NCI-H1694 (cell line): ENCODE measurements around the gene FPR2.
"Not testable (repeated sequence)": the region's sequence is repeated elsewhere in the genome, so short reads cannot be mapped to it uniquely, and the experiment has no call there.

Experiments used
- DNase-seq: peaks from one replicate; lab custom pipeline; 2025; lab: John Stamatoyannopoulos, UW

FPR2 gene

GRCh38 chr19:51760697-51761356 is at the start of gene FPR2:
FPR2 (plus strand) TSS chr19:51761180; CDS start chr19:51768659, 7,479 bp downstream.
- no peak for DNase-seq

- no peak for DNase-seq
Measured at GRCh38 chr19:51711702-51712101, 49.3 kb upstream of the FPR2 start.

GRCh38 chr19:51712461-51713081 is 48.4 kb upstream of the FPR2 start:
- no peak for DNase-seq

GRCh38 chr19:51713319-51714285 is 47.4 kb upstream of the FPR2 start:
- DNase-seq, result no peak

- DNase-seq, result no peak
Measured at GRCh38 chr19:51714848-51715247, 46.1 kb upstream of the FPR2 start.

GRCh38 chr19:51715850-51716249 is 45.1 kb upstream of the FPR2 start:
- no peak for DNase-seq

GRCh38 chr19:51716925-51717324 is 44.1 kb upstream of the FPR2 start:
- no peak for DNase-seq

- no peak for DNase-seq
Measured at GRCh38 chr19:51719251-51719988, 41.6 kb upstream of the FPR2 start.

- DNase-seq, result no peak
Measured at GRCh38 chr19:51721905-51722304, 39.1 kb upstream of the FPR2 start.

- no peak for DNase-seq
Measured at GRCh38 chr19:51722492-51722891, 38.5 kb upstream of the FPR2 start.

- DNase-seq, result no peak
Measured at GRCh38 chr19:51724543-51724942, 36.4 kb upstream of the FPR2 start.

- no peak for DNase-seq
Measured at GRCh38 chr19:51726049-51726448, 34.9 kb upstream of the FPR2 start.

- no peak for DNase-seq
Measured at GRCh38 chr19:51727349-51727880, 33.6 kb upstream of the FPR2 start.

- DNase-seq, result no peak
Measured at GRCh38 chr19:51729781-51730180, 31.2 kb upstream of the FPR2 start.

- no peak for DNase-seq
Measured at GRCh38 chr19:51733742-51734522, 27.0 kb upstream of the FPR2 start.

GRCh38 chr19:51735759-51736449 is 25.1 kb upstream of the FPR2 start:
- no peak for DNase-seq

GRCh38 chr19:51737389-51737788 is 23.6 kb upstream of the FPR2 start:
- no peak for DNase-seq

GRCh38 chr19:51737924-51738323 is 23.1 kb upstream of the FPR2 start:
- no peak for DNase-seq

- DNase-seq, result not testable (repeated sequence)
Measured at GRCh38 chr19:51738523-51738922, 22.5 kb upstream of the FPR2 start.

- no peak for DNase-seq
Measured at GRCh38 chr19:51739466-51740213, 21.3 kb upstream of the FPR2 start.
